GM19328 (cell line): ENCODE results near the gene LONP2.

ENCODE experiments used
- ATAC-seq: cut with Tn5 transposase; IDR thresholded peaks from one replicate; pipeline ENCODE4 v1.9.1; 2021; ENCODE audit warnings: mild to moderate bottlenecking, moderate library complexity; ENCODE audit not compliant: unreplicated experiment

LONP2 gene, protein sequence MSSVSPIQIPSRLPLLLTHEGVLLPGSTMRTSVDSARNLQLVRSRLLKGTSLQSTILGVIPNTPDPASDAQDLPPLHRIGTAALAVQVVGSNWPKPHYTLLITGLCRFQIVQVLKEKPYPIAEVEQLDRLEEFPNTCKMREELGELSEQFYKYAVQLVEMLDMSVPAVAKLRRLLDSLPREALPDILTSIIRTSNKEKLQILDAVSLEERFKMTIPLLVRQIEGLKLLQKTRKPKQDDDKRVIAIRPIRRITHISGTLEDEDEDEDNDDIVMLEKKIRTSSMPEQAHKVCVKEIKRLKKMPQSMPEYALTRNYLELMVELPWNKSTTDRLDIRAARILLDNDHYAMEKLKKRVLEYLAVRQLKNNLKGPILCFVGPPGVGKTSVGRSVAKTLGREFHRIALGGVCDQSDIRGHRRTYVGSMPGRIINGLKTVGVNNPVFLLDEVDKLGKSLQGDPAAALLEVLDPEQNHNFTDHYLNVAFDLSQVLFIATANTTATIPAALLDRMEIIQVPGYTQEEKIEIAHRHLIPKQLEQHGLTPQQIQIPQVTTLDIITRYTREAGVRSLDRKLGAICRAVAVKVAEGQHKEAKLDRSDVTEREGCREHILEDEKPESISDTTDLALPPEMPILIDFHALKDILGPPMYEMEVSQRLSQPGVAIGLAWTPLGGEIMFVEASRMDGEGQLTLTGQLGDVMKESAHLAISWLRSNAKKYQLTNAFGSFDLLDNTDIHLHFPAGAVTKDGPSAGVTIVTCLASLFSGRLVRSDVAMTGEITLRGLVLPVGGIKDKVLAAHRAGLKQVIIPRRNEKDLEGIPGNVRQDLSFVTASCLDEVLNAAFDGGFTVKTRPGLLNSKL

DNA sequence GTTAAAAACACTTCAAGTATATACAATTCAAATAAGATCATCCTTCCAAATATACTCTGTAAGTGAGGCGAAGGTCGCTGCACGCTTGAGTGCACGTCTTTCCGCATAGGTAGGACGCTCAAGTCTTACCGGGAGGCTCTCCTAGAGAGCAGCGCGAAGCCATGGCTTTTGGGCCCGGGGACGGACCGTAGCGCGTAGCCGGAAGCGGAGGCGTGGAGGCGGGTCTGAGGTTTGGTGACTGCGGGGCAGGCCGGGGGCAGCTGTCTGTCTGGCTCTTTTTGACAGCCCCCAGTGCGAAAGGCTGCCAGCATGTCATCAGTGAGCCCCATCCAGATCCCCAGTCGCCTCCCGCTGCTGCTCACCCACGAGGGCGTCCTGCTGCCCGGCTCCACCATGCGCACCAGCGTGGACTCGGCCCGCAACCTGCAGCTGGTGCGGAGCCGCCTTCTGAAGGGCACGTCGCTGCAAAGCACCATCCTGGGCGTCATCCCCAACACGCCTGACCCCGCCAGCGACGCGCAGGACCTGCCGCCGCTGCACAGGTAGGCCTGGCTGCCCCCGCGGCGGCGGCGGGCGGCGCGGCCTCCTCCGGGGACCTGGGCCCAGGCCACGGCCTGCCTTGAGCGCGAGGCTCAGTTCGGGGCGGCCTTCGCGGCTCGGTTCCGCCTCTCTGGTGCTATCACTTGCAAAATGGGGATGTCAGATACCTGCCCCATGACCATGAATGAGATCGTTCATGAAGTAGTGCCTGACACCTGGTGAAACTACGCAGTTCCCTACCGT, at the start of gene LONP2:
Gene LONP2, plus strand, starts transcription at position 221 of the 783 bp plus-strand sequence. Its CDS starts 89 bp downstream, at position 310.
- peak; percentile 97 for ATAC-seq

DNA sequence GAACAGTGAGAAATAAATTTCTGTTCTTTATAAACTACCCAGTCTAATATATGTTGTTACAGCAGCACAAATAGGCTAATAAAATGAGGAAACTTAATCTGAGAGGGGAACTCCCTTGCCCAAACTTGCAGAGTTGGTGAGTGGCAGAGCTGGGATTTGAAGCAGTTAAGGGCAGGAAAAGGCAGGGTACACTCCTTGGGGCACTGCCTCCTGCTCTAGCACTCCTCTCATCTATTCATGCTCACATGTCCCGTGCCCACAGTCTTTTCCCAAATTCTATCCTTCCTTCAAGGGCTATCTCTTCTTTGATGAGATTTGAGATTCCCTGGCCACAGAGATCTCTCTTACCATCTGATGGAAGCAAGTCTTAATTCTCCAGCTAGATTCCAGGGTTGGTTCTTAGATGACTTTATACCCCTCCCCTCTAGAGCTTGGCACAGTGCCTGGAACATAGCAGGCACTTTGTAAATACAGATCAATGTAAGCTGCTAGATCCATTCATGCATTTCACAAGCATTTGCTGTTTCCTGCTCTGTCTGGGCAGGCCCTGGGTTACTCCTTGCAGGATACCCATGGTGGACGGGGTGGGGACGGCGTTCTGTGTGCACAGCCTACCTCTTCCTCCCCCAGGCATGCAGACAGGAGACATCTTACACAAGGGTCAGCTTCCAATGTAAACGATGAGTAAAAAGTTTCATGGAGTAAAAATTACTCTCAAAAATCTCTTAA, 49.1 kb upstream of the LONP2 start:
- no peak for ATAC-seq

DNA sequence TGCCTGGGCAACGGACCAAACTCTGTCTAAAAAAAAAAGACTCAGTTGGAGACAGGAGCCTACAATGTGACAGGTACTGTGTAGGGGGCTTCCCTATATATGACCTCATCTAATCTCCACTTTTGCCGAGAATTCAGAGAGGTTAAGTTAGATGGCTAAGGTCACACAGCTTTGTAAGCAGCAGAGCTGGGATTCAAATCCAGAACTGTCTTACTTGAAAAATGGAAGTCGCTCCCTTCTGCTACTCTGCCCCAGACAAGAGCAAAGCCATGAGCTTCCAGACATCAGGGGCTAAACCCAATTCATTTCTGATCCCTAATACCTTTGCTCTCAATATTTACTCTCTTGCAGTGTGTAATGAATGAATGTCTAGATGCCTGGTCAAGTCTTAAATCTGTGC, 46.8 kb upstream of the LONP2 start:
- no peak for ATAC-seq

DNA sequence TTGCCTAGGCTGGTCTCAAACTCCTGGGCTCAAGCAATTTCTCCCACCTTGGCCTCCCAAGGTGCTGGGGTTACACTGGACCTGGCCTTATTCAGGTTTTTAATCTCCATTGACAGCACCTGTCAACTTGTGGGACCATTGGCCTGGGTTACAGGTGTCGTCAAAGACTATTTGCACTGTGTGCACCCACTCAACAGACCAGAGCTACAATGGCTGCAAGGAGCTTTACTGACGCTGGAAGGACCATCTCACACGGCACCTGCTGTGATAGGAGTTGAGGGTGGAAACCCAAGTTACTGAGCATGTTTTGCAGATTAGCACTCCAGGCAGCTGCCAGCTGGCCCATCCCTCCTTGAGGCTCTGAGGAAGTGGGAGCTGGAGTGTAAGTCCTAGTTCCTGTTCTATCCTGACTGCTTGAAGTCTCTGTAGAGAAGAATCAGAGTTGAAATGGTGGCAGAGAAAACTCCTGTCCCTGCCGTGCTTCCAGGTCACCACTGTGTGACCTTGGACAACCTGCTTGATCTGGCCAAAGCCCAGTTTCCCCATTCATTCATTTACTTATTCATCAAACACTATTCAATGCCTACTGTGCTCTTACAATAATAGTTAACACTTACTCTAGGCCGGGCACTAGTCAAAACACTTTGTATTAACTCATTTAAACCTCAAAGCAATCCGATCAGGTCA, 42.4 kb upstream of the LONP2 start:
- ATAC-seq: no peak

DNA sequence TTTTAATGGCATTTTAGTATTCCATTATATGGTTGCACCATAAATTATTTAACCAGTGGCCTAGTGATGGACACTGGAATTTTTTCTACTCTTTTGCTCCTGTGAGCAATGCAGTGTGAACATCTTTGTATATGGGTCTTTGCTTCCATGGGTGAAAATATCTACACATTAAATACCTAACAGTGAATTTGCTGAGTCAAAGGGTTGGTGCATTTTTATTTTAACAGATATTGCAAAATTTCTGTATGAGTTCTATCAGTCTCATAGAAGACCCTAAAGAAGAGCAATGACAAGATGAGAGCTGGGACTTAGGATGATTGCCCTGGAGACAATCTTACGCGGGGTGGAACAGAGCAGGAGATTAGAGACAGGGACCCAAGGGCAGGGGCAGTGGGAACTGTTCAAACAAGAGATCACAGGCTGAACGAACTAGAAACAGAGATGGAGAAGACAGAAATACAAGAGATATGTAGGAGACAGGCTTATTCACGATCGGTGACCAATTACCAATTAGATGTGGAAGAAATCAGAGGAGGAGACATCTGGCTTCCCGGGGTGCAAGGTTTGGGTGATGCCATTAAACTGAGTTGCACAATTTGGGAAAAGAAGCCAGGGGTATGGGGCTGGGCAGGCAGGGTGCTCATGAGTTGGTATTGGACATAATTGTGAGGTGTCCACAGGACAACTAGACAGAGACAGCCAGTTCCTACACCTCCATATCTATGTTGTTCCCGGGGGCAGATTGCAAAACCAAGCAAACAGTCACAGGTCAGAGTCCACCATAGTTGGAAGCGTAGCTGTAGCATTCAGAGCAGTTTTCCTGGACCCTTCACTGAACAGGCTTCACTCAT, 39.9 kb upstream of the LONP2 start:
- ATAC-seq: no peak

DNA sequence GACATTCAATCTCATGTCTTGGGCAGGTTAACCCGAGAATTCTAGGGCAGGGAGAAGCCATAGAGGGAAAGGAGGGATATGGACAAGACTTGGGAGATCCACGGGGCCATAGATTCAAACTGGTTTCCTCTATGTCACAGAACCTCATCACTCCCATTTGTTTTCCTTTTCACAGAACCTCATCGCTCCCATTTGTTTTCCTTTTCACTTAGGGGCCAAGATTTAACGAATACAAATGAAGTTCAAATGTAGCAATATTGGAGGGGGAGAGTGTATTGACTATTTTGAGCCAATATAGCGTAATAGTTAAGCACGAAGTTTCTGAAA, 39.3 kb upstream of the LONP2 start:
- ATAC-seq: no peak

DNA sequence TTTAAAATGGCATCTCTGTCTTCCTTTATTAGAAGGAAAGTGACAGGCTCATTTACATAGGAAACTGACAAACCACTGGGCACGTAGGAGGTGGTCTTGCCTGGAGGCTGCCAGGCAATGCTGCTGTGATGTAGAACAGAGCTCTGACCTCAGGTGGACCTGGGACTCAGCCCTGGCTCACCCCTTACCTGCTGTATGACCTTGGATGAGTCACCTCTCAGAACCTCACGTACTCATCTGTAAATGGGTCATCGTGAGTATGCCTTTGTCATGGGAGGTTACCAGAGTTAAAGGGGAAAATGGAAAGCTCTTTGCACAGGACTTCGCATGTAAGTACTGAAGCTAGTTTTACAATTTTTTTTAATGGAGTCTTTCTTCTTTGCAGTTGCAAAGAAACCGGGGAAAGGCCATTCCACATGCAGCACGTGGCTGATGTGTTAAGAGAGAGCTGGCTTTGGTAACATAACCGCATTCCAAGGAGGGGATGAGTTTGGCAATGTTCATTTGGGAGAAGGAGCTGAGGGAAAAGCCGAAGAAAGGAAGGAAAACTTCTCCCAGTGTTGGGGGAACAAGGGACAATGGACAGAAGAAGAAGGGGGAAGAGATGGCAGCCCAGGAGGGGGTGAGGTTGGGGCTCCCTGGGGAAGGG, 37.4 kb upstream of the LONP2 start:
- ATAC-seq: no peak

DNA sequence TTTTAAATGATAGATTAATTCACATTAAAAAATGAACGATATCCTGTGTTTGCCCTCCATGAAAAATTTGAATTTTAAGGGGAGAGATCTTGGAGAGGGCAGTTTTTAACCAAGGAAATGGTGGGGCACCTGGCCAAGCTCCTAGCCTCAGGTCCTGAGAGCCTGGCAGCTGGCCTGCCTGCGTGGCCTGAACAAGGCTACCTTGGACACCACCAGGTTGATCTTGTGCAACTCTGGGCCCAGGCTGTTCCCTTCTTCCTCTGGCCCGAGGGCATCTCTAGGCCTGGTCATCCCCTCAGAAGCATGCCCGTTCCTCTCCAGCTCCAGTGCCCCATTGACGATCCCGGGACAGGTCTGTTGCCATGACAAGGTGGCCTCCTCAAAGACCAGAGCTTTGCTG, 33.4 kb upstream of the LONP2 start:
- no peak for ATAC-seq

DNA sequence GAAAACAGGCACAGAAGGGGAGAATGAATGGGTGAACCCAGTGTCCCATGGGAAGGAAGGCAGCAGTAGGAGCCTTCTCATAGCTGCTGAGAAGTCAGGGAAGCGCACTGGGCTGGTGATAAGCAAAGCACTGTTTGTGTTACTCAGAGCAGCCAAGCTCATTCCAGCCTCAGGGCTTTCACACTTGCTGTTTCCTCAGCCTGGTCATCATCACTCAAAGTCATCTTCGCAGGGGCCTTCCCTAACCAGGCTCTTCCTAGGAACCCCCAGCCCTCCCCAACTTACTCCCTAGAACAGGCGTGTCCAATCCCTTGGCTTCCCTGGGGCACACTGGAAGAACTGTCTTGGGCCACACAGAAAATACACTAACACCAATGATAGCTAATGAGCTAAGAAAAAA, 32.1 kb upstream of the LONP2 start:
- ATAC-seq: no peak

DNA sequence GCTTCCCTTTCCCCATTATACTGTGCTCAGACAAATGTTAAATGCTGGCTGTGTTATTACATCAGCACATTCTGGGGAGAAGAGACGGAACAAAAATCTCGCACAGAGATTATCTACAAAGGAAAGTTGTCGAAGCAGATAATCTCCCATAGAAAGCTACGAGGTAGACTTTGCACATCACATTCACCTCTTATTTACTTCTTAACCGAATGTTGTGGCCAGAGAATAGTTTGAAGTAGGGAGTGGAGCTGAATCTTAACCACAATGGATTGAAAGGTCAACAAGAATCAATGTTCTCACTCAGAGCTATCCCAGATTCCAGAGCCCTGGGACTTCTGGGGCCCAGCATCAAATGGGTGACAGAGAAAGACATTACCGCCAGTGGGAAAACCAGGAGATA, 28.4 kb upstream of the LONP2 start:
- ATAC-seq: no peak

DNA sequence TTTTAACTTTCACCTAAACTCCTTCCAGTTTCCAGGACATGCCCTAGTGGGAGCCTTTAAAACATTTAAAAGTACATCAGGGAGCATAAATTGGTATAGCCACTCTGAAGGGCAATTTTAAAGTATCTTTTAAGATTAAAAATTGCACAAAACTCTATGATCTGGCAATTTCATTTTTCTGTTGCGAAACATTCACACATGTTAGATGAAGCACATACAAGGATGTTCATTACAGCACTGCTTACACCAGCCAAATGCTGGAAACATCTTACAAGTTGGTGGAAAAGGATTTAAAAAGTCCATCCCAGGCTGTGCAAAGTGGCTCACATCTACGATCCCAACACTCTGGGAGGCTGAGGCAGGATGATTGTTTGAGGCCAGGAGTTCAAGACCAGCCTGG, 26.4 kb upstream of the LONP2 start:
- no peak for ATAC-seq

DNA sequence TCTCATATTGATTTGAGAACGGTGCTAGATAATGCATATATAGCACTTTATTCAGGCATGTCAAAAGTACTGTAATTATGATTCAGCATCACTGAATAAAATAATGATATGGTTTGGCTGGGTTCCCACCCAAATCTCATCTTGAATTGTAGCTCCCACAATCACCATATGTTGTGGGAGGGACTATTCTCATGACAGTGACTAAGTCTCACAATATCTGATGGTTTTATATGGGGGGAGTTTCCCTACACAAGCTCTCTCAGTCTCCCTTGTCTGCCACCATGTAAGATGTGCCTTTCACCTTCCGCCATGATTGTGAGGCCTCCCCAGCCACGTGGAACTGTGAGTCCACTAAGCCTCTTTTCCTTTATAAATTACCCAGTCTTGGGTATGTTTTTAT, 25.6 kb upstream of the LONP2 start:
- ATAC-seq: no peak

DNA sequence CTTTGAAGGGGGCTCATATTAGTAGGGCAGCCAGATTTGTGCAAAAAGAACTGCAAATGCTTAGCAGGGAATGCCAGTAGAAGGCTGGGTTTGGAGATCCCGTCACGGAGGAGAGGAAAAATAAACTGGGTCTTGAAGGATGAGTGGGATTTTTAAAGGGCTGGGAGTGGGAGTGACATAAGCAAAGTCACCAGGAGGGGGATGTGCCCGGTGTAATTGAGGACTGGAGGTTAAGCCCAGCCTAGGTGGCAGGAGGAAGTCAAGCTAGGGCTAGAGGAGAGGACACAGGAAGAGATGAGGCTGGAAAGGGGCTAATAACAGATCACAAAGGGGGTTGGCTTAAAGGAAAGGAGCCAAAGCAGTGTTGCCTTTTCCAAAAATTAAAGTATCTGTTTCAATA, 23.2 kb upstream of the LONP2 start:
- no peak for ATAC-seq

DNA sequence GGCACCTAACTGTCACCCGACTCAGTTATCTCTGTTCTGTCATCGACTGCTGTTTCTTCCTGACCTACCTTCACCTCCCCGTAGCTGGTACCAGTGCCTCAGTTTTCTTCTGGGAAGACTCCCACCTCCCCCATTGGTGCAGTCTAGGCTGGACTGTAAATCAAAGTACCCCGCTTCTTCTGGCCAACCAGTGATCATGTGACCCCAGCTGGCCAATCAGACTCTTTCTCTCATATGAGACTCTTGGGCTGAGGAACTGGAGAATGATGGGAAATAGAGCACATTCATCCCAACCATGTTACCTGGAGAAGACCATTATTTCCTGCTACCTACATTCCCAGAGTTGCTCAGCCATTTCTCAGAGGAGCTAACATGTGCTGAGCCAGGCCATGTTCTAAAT, 20.6 kb upstream of the LONP2 start:
- no peak for ATAC-seq

DNA sequence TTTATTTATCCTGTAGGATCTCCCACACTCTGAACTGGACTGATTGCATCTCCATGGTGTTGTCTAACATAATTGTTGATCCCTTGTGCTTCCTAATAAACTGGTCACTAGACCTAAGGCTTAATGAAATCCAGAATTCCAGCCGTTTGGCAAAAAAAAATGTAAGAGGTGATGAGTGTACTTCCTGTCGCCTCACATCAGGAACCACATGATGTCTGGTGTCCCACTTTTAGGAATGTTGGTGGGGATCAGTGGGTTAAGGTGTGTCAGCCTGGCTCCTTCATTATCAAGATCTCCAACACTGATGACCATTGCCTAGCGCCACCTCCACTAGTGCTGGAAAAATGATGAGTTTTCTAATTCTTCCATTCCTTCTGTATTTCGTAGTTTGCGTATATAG, 18.6 kb upstream of the LONP2 start:
- no peak for ATAC-seq

DNA sequence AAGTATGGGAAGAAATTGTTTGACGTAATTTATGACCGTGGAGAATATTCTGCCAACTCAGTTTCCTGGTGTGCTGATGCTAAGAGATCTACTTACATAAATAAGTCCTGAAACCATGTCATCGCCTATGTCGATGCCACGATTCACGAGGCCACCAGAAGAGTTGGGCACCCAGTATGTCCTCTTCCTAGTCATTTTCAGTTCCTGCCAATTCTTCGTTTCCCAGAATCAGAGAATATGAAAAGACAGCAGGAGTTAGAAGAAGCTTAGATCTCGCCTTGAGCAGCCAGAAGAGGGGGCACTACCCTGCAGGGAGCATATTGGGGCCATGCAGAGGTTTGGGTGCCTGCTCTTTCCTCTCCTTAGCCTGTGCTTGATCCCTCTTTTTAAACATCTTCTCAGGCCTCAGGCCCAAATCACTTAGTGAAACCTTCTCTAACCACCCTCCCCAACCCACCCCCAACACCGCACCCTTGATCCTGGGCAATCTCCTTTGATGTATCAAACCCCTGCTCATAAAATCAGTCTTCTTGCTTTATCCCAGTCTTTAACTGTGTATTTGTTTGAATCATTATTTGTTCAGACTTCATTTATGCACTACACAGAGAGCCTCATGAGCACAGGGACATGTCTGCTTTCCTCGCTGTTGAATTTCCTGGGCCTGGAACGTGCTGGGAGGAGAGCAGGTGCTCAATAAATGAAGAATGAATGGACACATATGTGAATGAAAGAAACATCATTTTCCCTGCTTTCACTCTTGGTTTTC, 12.2 kb upstream of the LONP2 start:
- no peak for ATAC-seq

DNA sequence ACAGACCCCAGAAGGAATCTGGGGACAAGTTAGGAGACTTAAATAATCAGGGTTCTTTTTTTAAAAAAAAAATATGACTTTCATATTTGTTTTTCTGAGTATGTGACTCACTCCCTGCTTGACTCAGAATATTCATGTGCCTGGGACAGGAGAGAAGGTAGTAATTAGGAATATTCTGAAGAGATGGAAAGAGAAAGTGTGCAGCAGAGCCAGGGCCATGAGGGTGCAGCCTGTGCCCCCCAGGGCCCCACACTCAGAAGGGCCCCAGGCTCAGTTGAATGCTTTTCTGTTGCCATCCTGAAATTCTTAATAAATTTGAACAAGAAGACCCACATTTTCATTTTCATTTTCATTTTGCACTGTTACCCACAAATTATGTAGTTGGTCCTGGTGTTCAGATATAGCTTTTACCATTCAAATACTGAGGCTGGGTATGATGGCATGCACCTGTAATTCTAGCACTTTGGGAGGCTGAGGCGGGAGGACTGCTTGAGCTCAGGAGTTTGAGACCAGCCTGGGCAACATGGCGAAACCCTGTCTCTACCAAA, 11.5 kb upstream of the LONP2 start:
- ATAC-seq: no peak

DNA sequence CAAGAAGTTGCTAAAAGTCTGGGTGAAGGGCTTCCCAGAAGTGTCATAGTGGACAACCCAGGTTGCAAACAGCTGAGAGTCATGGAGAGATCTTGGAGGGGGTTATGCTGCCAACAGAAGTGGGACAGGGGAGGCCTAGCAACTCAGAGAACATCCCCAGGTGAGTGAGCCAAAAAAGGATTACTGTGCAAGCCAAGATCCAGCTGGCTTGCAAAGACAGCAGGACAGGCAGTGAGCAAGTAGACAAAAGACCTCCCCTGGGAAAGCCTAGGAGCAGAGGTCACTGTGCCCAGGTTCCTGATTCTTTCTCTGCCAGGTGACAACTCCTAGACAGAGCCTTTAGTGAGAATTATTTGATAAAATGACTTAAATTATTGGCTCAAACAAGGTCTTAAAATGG, 9.5 kb upstream of the LONP2 start:
- ATAC-seq: no peak
